GM19328 (cell line): ENCODE results near the gene PGS1.

Experiments
- ATAC-seq: cut with Tn5 transposase; IDR thresholded peaks from one replicate; pipeline ENCODE4 v1.9.1; 2021; ENCODE audit warnings: mild to moderate bottlenecking, moderate library complexity; ENCODE audit not compliant: unreplicated experiment

PGS1 gene

DNA sequence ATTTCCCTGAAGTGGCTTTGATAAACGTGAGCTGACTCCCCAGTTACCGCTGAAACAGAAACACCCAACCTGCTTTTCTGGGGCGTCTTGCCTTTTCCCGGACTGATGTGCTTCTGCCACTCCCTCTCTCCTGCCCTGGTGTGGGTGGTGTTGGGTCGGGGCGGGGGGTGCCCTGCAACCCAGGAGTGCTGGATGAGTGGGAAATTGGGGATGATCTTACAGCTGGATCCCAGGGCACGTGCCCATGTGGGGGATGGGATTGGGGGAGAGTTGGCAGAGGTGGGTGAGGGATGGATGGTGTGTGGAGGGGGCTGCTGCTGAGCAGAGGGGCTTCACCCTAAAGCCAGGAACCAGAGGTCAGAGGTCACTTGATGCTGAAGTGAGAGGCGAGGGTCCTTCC is 28.5 kb downstream of the PGS1 start:
- ATAC-seq: no peak

DNA sequence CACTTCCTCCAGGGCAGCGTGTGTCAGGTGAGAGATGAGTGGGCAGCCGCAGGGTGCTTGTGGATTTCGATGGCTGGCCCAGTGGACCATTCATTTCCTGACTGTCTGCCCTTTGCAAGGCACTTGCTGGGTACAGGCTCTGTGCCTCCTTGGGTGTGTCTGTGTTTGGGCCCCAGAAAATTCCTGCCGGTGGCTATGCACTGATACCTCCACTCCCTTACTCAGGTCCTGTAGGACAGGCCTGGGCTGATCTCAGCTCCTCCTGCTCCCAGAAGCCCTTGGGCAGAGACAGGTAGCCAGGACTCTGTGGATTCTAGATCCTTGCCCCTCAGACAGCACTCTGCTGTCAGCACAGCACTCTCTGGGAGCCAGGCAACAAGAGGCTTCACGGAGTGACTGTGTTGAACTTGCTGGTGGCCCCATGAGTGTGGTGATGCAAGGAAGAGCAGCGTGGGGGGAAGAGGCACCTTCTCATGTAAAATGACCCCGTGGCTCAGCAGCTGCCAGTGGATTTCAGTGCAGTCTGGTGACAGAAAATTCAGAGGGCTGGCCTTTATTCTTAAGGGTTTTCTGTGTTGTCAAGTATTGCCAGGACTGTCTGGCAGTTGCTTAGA is 29.0 kb downstream of the PGS1 start:
- no peak for ATAC-seq

GRCh38 chr17:78408476-78409050 is 30.1 kb downstream of the PGS1 start:
- no peak for ATAC-seq

DNA sequence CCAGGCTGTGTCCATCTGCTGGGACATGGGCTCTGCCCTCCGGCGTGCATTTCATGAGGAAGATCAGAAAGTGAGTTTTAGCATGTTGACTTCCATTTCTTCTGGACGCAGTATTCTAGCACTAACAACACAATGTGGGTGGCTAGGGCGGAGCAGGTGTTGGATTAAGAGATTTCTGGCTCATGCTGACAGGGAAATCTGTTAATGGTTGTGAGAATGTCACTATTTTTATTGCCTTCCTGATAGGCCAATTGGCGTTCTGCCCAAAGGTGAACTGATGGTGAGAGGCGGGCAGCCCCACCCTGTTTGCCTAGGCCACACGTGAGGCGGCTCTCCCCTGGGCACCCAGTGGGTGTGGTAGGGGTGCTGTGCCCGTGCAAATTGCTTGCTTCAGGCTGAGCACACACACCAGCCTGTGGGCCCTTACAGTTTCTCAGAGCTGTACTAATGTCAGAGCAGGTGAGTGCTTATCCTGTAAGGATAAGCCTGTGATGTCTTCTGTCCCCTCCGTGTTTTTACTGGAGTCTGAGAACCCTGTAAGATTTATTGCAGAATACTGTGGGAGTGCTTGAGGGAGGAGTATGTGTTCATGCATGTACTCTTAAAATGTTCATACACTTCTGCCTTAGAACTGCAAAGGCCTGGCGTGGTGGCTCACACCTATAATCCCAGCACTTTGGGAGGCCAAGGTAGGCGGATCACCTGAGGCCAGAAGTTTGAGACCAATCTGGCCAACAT is 30.9 kb downstream of the PGS1 start:
- no peak for ATAC-seq

- no peak for ATAC-seq
Observed at GRCh38 chr17:78411241-78411857, 32.9 kb downstream of the PGS1 start.

DNA sequence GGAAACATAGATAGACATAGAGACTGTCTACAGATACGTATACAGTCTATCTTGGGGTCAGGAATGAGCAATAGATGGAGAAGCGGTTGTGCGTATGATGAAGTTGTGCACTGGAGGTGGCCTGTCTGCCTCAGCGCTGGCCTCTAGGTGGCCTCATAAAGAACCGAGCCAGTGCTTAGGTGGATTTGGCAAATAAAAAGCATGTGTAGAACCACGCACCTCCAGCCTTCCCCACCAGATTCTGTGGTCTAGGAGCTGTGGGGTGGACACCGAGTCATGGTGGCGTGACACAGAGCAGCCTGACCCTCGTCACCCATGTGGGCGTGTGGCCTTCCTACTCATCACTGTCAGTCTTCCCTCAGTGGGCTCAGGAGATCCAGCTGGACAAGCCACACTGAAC is 34.0 kb downstream of the PGS1 start:
- ATAC-seq: no peak

DNA sequence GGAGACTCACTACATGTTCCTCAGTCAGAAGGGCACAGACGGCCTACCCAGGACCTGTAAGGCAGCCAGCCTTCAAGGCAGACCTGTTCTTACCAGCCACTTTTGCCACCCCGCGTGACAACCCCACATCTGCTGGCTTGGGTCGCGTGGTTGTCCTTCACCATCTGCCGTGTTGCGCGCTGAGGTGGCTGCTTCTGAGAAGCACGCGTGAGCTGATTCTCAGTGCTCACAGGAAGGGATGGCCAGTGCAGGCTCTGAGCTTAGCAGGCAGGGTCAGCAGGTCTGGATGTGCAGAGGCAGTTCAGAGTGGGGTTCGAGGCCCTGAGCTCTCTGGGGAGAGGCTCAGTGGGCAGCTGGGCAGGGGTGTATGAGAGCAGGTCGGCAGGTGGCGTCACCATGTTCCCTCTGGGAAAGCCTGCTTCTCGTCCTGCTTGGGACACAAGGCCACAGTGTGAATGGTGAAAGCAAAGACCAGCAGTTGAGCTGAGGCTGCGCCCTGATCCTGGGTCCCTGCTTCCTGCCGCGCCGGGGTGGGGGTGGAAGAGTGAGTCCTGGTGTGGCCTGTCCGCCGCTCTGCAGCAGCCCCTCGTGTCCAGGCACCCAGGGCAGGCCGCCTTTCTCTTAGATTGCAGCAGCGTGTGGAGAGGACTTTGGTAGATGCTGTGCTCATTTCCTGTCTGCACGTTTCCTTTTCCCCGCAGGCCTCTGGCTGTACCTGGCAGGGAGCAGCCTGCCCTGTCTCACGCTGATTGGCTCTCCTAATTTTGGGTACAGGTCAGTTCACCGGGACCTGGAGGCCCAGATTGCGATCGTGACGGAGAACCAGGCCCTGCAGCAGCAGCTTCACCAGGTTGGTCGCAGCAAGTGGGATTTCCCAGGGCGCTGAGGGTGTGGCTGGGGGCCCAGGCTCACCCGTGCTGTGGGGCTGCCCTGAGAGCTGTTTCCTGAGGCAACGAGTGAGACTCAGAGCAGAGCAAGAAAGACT is 36.0 kb downstream of the PGS1 start:
- ATAC-seq: no peak

DNA sequence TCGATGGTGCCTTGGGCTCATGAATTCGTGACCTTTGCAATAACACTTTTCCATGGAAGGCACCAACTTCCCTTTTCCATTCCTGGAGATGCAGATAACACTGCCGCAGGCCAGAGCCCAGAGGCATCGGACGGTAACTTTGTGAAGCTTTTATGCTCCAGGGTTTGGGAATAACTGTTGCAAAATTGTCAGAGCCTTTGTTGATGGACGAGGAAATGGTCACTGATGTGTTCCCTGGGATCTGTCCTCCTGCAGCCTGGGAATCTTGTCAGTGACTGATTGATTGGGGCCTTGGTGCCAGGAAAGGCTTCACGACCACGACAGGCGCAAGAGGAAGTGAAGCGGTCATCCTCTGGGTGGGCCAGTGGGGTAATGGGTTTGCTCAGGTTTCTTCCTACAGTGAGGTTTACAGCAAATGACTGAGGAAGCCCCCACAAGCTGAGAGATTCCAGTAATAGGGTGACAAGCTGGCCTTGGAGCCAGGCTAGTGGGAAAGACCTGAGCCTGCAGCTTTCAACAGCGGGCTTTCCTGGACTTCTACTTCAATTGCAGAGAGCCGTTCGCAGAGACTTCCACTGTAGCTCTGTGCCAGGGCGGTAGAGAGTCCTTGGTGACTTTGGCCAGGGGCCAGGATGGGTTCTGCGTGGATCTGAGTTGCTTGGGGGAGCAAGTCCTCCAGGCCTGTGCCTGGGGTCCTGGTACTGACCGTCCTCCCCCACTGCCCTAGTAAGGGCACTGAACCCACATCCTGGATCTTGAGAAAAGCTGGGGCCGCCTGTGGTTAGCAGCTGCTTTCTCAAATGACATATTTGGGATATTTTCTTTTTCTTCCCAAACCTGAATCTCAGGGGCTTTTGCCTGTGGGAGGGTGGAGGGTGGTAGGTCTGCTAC is 37.6 kb downstream of the PGS1 start:
- no peak for ATAC-seq

DNA sequence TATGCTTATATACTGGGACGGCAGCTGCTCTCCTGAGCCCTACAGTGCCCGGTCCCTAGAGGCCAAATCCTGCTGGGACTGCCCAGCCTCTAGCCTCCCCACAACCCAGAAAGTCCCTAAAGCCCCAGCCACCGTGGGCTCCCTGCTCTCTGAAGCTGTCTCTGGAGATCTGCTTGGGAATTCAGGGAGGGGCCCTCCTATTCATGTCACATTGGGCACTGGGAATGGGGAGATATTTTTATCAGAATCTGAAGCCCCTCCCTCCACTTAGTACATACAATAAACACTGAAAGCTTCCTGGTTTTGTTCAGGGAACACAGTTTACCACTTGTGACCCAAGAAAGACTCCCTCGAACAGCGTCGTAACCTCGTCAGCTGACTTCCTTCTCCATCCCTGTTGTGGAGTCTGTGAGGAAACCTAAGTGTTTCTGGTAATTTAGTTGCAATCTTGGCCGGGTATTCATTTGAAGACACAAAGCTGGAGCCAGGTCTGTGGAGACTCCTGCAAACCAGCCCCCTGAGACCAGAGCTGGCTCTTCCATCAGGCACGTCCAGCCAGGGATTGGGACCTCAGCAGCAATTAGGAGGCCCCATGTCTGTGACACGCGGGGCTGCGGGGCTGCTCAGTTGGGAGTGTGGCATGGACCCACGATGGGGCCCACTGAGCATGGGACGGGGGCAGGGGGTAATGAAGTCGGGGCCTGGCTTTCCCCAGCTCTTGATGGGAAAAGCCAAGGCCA is 38.5 kb downstream of the PGS1 start:
- no peak for ATAC-seq

DNA sequence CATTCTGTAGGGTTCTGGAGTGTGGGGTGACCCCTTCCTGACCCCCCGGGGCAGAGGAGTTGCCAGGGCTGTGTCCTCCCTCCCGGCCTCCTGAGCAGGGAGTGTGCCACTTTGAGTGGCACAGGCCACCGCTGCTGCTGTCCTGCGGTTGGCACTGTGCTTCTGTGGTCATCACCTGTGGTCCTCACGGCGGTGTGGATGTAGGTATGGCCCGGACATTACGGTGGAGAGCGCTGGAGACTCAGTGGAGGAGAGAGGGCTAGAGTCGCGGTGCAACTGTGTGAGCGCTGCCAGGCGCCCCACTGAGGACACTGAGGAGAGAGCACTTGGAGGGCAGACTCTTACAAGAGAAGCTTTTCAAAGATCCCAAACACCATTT is 39.1 kb downstream of the PGS1 start:
- no peak for ATAC-seq

- ATAC-seq: no peak
Observed at GRCh38 chr17:78418326-78419026, 40.0 kb downstream of the PGS1 start.

DNA sequence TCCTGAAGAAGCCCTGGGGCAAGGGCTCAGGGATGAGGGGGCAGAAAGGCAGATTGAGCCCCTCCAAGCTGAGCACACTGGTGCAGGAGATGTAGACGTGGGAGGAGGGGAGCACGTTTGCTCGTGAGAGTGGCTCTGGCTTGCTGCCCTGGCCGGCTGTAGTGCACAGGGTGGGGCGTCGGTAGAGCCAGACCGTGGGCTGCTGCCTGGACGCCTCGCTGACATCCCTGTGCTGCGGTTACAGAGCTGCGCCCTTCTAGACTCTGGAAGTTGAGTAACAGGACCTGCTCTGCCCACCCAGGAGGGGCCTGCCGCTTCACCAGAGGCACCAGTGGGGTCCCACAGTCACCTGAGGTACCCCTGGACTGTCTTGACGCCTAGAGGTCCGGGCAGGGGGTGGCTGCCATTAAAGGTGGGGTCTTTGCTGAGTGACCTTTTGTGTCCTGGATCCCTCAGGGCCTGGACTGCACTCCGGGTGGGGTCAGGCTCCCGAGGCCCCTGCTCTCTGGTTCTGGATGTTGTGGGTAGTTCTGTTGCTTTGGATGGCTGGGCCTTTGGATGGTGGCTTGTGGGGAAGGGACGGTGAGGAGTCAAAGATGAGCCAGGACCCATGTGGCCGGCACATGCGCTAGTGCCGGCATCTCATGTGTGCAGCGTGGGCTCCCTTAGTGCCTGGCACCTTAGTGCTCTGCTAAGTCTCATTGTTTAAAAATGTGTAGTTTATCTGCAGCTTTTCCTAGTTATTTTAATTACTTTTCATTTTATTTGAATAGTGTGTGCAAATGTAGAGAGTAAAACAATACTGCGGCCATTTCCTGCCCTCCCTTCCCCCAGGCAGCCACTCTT is 41.7 kb downstream of the PGS1 start:
- no peak for ATAC-seq

DNA sequence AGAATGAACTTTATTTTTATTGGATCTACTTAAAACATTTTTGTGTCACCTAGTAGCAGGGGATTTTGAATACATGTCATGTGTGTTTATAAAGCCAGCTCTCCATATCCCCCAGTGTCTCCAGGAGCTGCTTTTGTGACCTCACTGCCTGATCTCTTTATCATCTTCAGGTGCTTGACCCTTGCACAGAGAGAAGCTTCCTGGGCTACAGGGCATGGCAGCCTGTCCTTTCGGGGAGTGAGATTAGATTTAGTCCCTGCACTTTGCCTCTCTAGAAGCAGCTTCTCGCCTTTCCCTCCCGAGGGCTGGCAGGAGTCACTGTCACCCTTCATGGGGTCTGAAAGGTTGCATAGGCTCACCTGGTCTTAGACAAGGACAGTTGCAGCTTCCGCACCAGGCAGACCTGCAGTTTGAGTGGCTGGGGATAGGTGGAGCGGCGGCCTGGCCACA is 42.7 kb downstream of the PGS1 start:
- ATAC-seq: no peak

GRCh38 chr17:78421534-78422266 is 43.3 kb downstream of the PGS1 start:
- ATAC-seq: no peak

- ATAC-seq: no peak
Observed at GRCh38 chr17:78422267-78422605, 43.8 kb downstream of the PGS1 start.

GRCh38 chr17:78422872-78423588 is 44.6 kb downstream of the PGS1 start:
- no peak for ATAC-seq
